ENCODE measurements around the gene POLR1C. TPM values are rescaled to one million over a fixed set of nuclear protein-coding genes. Genes with fewer than 3 reads are reported as not detected.

POLR1C gene
- total and polyA plus RNA-seq, 4 donors, result 29.0 to 50.7 (median 40.5) TPM

DNA sequence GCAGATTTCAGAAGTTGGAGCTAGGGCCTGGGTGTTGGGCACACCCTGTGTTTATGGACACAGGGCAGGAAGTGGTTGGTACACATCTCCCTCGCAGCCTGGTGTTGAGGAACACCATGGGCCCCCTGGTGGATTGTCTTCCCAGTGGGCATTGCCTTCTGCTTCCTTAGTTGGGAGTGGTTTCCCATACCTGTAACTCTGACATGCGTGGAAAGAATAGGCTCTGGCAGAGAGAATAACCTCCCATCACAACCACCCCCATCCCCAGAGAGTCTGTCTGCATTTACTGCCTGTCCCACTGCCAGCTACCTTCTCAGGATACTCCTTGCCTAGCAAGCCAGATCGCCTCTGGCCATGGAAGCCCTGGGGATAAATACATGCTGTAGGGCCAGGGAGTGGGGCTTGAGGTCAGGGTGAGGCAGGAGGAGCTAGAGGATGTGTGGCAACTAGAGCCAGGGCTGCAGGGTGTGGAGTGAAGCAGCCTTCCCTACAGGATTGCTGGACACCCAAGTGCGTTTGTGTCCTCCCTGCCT lies 21.4 kb upstream of the POLR1C start:
- H3K4me1 ChIP-seq (ENCODE audit: control insufficient read depth in 5 of 5, insufficient read depth in 5 of 5, low read length in 5 of 5), result peaks cover 5 to 39% (median 12%) of the 10 kb centered on the region in 5 donors
- WGBS, 2 donors, result 67 to 68% methylated on average over 4 of the region's 4 CpGs
- H3K9ac ChIP-seq (ENCODE audit: insufficient read depth in 1 of 2, low read length in 2 of 2), result no peak overlapping the region
- DNase-seq, result no peak
- TF ChIP-seq, protein P1, sequence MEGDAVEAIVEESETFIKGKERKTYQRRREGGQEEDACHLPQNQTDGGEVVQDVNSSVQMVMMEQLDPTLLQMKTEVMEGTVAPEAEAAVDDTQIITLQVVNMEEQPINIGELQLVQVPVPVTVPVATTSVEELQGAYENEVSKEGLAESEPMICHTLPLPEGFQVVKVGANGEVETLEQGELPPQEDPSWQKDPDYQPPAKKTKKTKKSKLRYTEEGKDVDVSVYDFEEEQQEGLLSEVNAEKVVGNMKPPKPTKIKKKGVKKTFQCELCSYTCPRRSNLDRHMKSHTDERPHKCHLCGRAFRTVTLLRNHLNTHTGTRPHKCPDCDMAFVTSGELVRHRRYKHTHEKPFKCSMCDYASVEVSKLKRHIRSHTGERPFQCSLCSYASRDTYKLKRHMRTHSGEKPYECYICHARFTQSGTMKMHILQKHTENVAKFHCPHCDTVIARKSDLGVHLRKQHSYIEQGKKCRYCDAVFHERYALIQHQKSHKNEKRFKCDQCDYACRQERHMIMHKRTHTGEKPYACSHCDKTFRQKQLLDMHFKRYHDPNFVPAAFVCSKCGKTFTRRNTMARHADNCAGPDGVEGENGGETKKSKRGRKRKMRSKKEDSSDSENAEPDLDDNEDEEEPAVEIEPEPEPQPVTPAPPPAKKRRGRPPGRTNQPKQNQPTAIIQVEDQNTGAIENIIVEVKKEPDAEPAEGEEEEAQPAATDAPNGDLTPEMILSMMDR (IDR thresholded peaks at IDR 0.05; ENCODE audit: control extremely low read depth, extremely low read depth), result no peak
- H3K27me3 ChIP-seq (ENCODE audit: control insufficient read depth in 3 of 3, insufficient read depth in 3 of 3, low read length in 2 of 3), result no peaks in the 10 kb centered on the region
- H3K36me3 ChIP-seq (ENCODE audit: control insufficient read depth in 4 of 4, insufficient read depth in 4 of 4, low read length in 4 of 4), result peaks cover 2 to 22% (median 19%) of the 10 kb centered on the region in 4 donors
- H3K27ac ChIP-seq (ENCODE audit: low read depth in 1 of 2, low read length in 1 of 2), result no peak overlapping the region
- no peak for ATAC-seq (ENCODE audit: insufficient read depth, low FRiP score)
- no peak overlapping the region for H3K4me3 ChIP-seq
- H3K9me3 ChIP-seq (ENCODE audit: control insufficient read depth in 4 of 4, insufficient read depth in 3 of 4, low read length in 3 of 4), result no peaks in the 10 kb centered on the region

DNA sequence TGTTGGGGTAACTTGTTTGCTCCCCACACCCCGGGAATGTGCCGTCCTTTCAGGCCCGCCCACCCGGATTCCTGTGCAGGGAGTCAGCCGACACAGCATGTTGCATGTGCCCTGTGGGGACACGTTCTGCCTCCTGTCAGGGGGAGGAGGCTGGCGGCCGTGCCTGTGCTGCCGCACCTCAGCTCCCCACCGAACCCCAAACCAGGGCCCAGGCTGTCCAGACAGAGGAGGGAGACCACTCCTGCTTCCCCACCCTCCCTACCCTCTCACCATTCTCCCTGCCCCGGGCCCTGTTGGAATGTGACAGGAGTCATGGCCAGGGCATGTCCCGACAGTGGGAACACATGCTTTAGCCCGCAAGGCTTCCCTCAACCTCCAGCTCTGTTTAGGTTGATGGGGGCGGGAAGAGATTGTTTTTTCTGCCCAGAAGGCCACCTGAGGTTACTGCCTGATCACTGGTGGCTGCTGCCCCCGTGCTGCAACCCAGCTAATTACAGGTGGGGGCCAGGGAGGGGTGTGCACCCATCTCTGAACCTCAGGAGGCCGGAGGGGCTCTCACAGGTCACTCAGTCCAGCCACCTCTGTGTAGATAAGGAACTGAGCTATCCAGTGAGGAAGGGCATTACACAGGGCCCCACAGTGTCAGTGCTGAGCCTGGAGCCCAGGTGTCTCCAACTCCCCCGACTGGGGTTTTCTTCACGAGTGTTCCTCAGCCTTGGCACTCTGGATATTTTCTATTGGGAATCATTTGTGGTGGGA lies 20.3 kb upstream of the POLR1C start:
- Histone ChIP-seq H3K27ac (ENCODE audit: low read depth in 1 of 2, low read length in 1 of 2) (no peak overlapping the region), H3K4me1 (ENCODE audit: control insufficient read depth in 5 of 5, insufficient read depth in 5 of 5, low read length in 5 of 5) (peaks cover 5 to 39% (median 12%) of the 10 kb centered on the region in 5 donors), H3K9me3 (ENCODE audit: control insufficient read depth in 4 of 4, insufficient read depth in 3 of 4, low read length in 3 of 4) (no peaks in the 10 kb centered on the region), H3K27me3 (ENCODE audit: control insufficient read depth in 3 of 3, insufficient read depth in 3 of 3, low read length in 2 of 3) (no peaks in the 10 kb centered on the region), H3K36me3 (ENCODE audit: control insufficient read depth in 4 of 4, insufficient read depth in 4 of 4, low read length in 4 of 4) (peaks cover 2 to 30% (median 25%) of the 10 kb centered on the region in 4 donors), H3K4me3 (no peak overlapping the region), H3K9ac (ENCODE audit: insufficient read depth in 1 of 2, low read length in 2 of 2) (no peak overlapping the region)
- TF ChIP-seq, protein P1 (IDR thresholded peaks at IDR 0.05; ENCODE audit: control extremely low read depth, extremely low read depth), result no peak
- 62 to 79% methylated on average over 18 of the region's 18 CpGs for WGBS, 2 donors
- DNase-seq (no peak), ATAC-seq (ENCODE audit: insufficient read depth, low FRiP score) (no peak)

DNA sequence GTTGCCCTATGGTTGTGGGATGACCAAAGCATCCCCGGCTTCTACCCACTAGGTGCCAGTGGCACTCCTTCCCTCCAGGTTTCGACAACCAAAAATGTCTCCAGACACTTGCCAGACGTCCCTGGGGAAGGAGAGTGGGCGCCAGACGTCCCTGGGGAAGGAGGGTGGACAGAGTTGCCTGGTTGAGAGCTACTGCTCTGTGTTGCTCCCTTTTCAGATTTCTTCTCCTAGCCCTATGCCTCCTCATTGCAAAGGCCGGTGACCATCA lies 19.8 kb upstream of the POLR1C start:
- no peaks in the 10 kb centered on the region for H3K9me3 ChIP-seq (ENCODE audit: control insufficient read depth in 4 of 4, insufficient read depth in 3 of 4, low read length in 3 of 4)
- TF ChIP-seq, protein P1 (IDR thresholded peaks at IDR 0.05; ENCODE audit: control extremely low read depth, extremely low read depth), result no peak
- no peak overlapping the region for H3K4me3 ChIP-seq
- H3K9ac ChIP-seq (ENCODE audit: insufficient read depth in 1 of 2, low read length in 2 of 2), result no peak overlapping the region
- DNase-seq (no peak), ATAC-seq (ENCODE audit: insufficient read depth, low FRiP score) (no peak)
- H3K27ac ChIP-seq (ENCODE audit: low read depth in 1 of 2, low read length in 1 of 2), result no peak overlapping the region
- H3K36me3 ChIP-seq (ENCODE audit: control insufficient read depth in 4 of 4, insufficient read depth in 4 of 4, low read length in 4 of 4), result peaks cover 3 to 32% (median 25%) of the 10 kb centered on the region in 4 donors
- no peaks in the 10 kb centered on the region for H3K27me3 ChIP-seq (ENCODE audit: control insufficient read depth in 3 of 3, insufficient read depth in 3 of 3, low read length in 2 of 3)
- H3K4me1 ChIP-seq (ENCODE audit: control insufficient read depth in 5 of 5, insufficient read depth in 5 of 5, low read length in 5 of 5), result peaks cover 2 to 35% (median 9%) of the 10 kb centered on the region in 5 donors
- 93 to 95% methylated on average over 6 of the region's 6 CpGs for WGBS, 2 donors
